Measurements from ENCODE around the gene OLFM2.
A peak's percentile ranks its signal among the peaks of the same experiment; 100 is the strongest.
"Not testable (repeated sequence)": the region's sequence is repeated elsewhere in the genome, so short reads cannot be mapped to it uniquely, and the experiment has no call there.

The OLFM2 gene

GRCh38 chr19:9861503-9861902 is 74.8 kb downstream of the OLFM2 start:
- no peak for DNase-seq (ENCODE audit: low spot score)

- no peak for DNase-seq (ENCODE audit: low spot score)
Observed at GRCh38 chr19:9860407-9860806, 75.9 kb downstream of the OLFM2 start.

- DNase-seq (ENCODE audit: low spot score) = no peak
Observed at GRCh38 chr19:9858766-9859165, 77.5 kb downstream of the OLFM2 start.

- DNase-seq (ENCODE audit: low spot score) = no peak
Observed at GRCh38 chr19:9857920-9858746, 78.2 kb downstream of the OLFM2 start.

- DNase-seq (ENCODE audit: low spot score) = no peak
Observed at GRCh38 chr19:9857076-9857721, 79.1 kb downstream of the OLFM2 start.

GRCh38 chr19:9856609-9857008 is 79.7 kb downstream of the OLFM2 start:
- no peak for DNase-seq (ENCODE audit: low spot score)

- DNase-seq (ENCODE audit: low spot score) = no peak
Observed at GRCh38 chr19:9854282-9854846, 82.0 kb downstream of the OLFM2 start.

GRCh38 chr19:9850235-9850959 is 85.9 kb downstream of the OLFM2 start:
- no peak for DNase-seq (ENCODE audit: low spot score)

GRCh38 chr19:9849791-9850190 is 86.5 kb downstream of the OLFM2 start:
- DNase-seq (ENCODE audit: low spot score) = no peak

GRCh38 chr19:9848762-9849161 is 87.6 kb downstream of the OLFM2 start:
- DNase-seq (ENCODE audit: low spot score) = no peak

GRCh38 chr19:9848060-9848459 is 88.3 kb downstream of the OLFM2 start:
- DNase-seq (ENCODE audit: low spot score) = peak; percentile 22

- peak; percentile 48 for DNase-seq (ENCODE audit: low spot score)
Observed at GRCh38 chr19:9847087-9847671, 89.1 kb downstream of the OLFM2 start.

GRCh38 chr19:9843626-9844273 is 92.6 kb downstream of the OLFM2 start:
- not testable (repeated sequence) for DNase-seq (ENCODE audit: low spot score)

GRCh38 chr19:9842834-9843625 is 93.3 kb downstream of the OLFM2 start:
- no peak for DNase-seq (ENCODE audit: low spot score)

- no peak for DNase-seq (ENCODE audit: low spot score)
Observed at GRCh38 chr19:9839415-9839814, 96.9 kb downstream of the OLFM2 start.

GRCh38 chr19:9838324-9838723 is 98.0 kb downstream of the OLFM2 start:
- DNase-seq (ENCODE audit: low spot score) = no peak

GRCh38 chr19:9836021-9836420 is 100.3 kb downstream of the OLFM2 start:
- peak; percentile 38 for DNase-seq (ENCODE audit: low spot score)

GRCh38 chr19:9835507-9835949 is 100.8 kb downstream of the OLFM2 start:
- no peak for DNase-seq (ENCODE audit: low spot score)

- DNase-seq (ENCODE audit: low spot score) = peak; percentile 99
Observed at GRCh38 chr19:9834726-9835506, 101.4 kb downstream of the OLFM2 start, which contains the start of gene PIN1. Gene PIN1, plus strand, starts transcription at chr19:9835318. Its CDS starts 27 bp downstream, at chr19:9835345.

GRCh38 chr19:9834307-9834725 is 102.0 kb downstream of the OLFM2 start:
- no peak for DNase-seq (ENCODE audit: low spot score)

Data from NAMALWA (cell line).